Measurements from ENCODE around the gene OR6C6.
"Not testable (repeated sequence)": the region's sequence is repeated elsewhere in the genome, so short reads cannot be mapped to it uniquely, and the experiment has no call there.

Gene OR6C6

GRCh38 chr12:55296469-55296868 lies at the start of gene OR6C6:
Gene OR6C6 (minus strand): TSS chr12:55296569. CDS start chr12:55295232, 1,337 bp downstream.
- no peak for DNase-seq

- DNase-seq, result no peak
These were observed 39.6 kb upstream of the OR6C6 start for GRCh38 chr12:55336002-55336401.

- DNase-seq, result no peak
These were observed 34.1 kb upstream of the OR6C6 start, which contains the start of gene OR6C3 for GRCh38 chr12:55330446-55330845. Gene OR6C3 (plus strand): TSS chr12:55330746. CDS start chr12:55331701, 955 bp downstream.

- DNase-seq, result not testable (repeated sequence)
These were observed 29.4 kb upstream of the OR6C6 start for GRCh38 chr12:55325801-55326200.

DNA sequence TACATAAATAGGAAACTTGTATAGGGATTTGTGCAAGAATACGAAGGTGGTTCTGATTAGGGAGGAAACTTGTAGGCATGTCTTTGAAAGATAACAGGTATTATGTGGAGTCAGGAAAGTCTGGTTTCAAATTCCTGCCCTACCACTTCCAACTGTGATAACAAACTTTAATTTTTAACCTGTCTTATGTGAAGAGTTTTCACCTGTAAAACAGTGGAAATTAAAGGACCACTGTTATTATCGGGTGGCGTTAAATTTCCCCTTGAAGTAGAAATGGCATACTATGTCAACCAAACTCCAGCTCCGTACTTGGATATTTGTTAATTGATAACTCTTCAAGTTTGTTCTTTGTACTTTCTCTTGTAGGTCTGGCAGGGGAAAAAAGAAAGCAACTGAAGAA lies 23.8 kb upstream of the OR6C6 start:
- DNase-seq, result no peak

- DNase-seq, result no peak
These were observed 17.7 kb upstream of the OR6C6 start, which contains the start of gene OR6C1 for GRCh38 chr12:55314043-55314442. Gene OR6C1 (plus strand): TSS chr12:55314343. CDS start chr12:55320600, 6,257 bp downstream.

GRCh38 chr12:55289999-55290398 lies 6.4 kb downstream of the OR6C6 start:
- no peak for DNase-seq

GRCh38 chr12:55280991-55281390 lies 15.4 kb downstream of the OR6C6 start:
- DNase-seq, result no peak

DNA sequence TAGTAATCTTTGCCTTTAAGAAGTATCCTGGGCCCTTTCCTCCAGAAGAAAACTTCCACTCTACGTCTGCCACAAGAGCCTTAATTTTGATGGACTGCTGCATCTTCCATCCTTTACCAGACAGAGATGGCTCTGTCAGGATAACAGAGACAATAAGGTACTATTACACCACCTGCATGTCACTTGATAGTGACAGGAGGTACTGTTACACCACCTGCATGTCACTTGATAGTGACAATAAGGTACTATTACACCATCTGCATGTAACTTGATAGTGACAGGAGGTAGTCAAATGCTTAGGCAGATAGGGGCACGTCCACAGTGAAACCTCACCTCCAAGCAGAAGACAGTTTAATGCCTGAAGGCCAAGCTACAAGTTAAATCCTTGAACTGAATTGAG lies 38.1 kb downstream of the OR6C6 start:
- no peak for DNase-seq

DNA sequence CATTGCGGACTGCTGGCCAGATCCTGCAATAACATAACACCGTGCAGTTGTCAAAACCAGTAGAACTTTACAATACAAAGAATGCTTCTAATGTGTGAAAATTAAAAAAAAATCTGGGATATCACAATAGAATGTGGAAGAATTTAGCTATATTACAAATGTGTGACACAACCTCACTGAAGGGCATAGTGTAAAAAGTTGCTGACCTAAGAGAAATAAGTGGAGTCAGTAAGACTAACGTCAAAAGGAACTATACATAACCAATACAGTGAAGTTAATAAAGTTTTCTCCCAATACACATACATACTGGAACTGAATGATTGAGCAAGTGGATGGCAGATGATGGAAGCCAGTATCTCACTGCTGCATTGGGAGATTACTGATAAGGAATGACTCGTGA lies 39.5 kb downstream of the OR6C6 start:
- DNase-seq, result no peak

DNA sequence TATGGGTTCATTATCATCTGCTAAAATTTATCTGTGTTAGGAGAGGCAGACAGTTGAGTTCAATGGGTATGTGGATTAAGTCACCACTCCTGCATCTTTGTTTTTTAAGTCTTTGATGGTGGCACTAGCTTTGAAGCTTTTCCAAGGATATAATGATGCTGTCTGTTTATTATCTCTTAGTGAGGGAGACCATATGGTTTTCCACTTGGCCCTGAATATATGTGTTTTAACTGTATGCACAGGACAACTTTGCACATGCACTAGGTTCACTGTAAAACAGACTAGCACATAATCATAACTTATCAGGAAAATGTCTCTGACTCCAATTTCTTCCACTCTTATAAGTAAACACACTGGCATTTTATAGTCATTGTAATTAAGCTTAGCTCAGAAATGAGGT lies 43.1 kb downstream of the OR6C6 start:
- no peak for DNase-seq

DNA sequence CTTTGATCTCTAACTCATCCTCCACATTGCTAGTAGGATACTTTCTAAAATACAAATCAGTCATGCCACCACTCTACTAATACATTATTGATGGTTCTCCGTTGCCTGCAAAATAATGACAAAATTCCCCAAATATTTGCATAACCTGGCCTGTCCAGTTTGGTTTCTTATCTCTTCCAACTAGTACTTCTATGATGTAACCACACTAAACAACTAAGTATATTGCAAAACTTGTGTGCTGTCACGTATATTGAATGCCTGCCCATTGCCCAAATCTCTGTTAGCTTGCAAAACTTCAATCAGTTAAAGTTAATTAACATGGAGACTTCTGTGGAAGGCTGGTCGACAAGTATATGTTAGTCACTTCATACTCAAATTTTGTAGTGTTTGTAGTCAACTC lies 45.4 kb downstream of the OR6C6 start:
- DNase-seq, result no peak

DNA sequence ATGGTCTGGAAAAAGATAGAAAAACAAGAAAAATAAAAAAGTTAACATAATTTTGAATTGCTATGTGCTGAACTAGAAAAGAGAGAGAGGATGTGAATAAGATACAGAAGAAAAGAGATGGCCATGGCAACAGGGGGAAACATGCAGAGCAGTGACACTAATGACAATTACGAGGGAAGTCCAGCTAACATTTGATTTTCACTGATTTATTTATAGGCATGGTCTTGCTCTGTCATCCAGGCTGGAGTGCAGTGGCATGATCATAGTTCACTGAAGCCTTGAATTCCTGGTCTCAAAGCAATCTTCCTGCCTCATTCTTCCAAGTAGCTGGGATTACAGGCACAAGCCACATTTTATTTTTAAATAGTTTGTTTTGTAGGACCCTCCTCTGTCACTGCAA lies 50.2 kb downstream of the OR6C6 start:
- DNase-seq, result no peak

DNA sequence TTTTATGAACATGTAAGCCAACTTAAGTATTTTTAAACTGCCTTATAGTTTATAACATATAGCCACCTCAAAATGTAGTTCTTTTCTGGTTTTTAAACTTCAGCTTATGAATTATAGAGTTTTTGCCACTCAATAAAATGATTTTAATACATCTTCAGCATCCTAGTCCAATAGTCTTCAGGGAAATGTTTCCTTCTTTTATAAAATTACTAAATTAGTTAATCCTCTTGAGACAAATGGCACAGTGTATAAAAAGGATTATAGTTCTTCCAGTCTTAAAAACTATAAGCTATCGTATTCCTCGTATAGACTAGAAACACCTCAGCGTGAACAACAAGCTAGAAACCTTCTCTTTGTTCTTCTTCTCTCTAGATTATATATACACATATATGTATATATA lies 52.1 kb downstream of the OR6C6 start, which contains the start of gene OR6C74:
TSS of gene OR6C74 (plus strand) at position 301 of the 400 bp plus-strand sequence. CDS start 2,679 bp downstream, outside the sequence.
- DNase-seq, result no peak

All from right hindlimb (tissue), 1 donor.